NCI-H510A (cell line): ENCODE measurements around the gene PVALB.
"Not testable (repeated sequence)": the region's sequence is repeated elsewhere in the genome, so short reads cannot be mapped to it uniquely, and the experiment has no call there.

ENCODE experiments used
- DNase-seq: peaks from one replicate; lab custom pipeline; 2025; lab: John Stamatoyannopoulos, UW

Gene PVALB

GRCh38 chr22:36756746-36757655, 59.8 kb downstream of the PVALB start:
- no peak for DNase-seq

GRCh38 chr22:36756031-36756430, 60.8 kb downstream of the PVALB start:
- DNase-seq: no peak

- no peak for DNase-seq
Measured at GRCh38 chr22:36755316-36755715, 61.5 kb downstream of the PVALB start.

DNA sequence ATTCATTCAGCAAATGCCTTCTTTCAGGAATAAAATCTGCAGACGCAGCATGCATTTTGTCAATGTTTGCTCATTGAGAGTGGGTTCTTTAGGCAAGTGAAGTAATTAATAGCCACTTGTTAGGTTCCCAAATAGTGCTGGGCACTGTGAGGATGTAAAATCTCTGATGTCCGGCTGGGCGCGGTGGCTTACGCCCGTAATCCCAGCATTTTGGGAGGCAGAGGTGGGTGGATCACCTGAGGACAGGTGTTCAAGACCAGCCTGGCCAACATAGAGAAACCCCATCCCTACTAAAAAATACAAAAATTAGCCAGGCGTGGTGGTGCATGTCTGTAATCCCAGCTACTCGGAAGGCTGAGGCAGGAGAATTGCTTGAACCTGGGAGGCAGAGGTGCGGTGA, 62.0 kb downstream of the PVALB start:
- DNase-seq: not testable (repeated sequence)

DNA sequence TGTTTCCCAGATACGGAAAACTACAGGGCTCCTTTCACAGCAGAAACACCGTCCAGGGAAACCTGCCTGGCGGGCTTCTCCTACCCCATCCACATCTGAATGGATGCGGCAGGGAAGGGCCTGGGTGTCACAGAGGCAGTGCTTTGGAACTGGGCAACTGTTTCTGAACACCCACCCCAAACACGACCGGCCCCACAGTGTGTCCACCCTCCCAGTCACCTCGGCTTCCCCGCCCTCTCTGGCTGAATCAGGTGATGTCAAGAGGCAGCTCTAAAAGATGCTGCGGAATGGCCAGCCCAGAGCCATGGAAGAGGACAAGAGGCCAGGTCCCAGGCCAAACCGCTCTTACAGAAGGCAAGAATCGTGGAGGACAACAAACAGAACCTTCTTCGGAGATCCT, 62.9 kb downstream of the PVALB start:
- DNase-seq: no peak

- no peak for DNase-seq
Measured at GRCh38 chr22:36753120-36753802, 63.6 kb downstream of the PVALB start.
